Suppressor macrophage treated with lipopolysaccharide for 4 hours (primary cell): Measurements from ENCODE around the gene BMP6.

Source experiments
- DNase-seq: peaks from one replicate; pipeline ENCODE4 v3.0.0-alpha.2; 2020

BMP6 gene

GRCh38 chr6:7747901-7748504 lies 22.1 kb downstream of the BMP6 start:
- DNase-seq: no peak

DNA sequence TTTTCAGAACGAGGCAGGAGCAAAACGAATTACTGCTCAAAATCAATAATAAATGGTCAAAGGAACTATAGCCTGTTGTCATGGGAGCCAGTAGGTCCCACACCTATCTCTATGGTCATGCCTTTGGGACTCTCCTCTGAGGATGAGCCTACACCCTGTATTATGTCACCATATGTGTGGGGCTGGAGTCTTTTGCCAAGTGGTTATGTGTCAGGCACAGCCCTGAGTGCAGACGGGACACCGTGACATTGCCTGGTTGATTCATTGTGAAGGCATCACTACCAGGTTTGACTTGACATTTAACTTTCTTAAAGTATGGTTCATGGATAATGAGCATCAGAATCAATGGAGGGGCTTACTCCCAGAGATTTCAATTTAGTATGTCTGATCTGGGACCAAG lies 23.6 kb downstream of the BMP6 start:
- DNase-seq: peak; percentile 8

GRCh38 chr6:7750197-7750596 lies 24.3 kb downstream of the BMP6 start:
- peak; percentile 30 for DNase-seq

GRCh38 chr6:7758456-7758855 lies 32.6 kb downstream of the BMP6 start:
- no peak for DNase-seq

DNA sequence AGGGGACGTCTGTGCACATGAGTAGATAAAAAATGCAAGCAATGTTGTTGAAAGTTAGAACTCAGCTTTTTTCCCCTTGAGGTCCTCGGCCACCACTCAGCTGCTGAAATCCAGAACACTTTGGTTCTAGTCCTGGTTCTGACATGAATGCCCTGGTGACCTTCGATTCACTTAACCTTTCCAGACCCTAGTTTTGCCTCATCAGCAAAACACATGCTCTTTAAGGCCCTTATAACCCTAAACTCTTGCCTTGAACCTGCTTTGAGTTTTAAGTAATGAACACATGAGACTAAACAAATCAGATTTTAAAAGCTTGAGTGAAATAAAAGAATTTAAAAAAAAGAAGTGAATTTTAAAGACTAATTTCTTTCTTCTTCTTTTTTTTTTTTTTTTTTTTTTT lies 33.4 kb downstream of the BMP6 start:
- DNase-seq: no peak

DNA sequence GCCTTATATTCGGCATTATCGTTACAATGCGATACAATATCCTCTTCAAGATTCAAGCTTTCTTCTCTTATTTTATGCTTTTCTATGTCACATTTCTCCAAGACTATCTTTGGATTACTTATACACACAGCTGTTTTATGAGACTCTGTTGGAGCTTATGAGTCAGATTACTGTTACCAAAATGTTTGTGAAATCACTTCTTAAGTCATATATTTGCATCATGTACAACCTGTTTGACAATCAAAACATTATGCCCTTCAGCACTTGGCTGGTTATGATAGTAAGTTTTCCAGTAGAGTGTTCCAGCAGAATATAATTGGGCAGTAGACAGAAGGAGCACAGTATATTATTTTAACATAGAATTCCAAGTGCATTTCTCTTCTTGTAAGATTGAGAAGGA lies 35.2 kb downstream of the BMP6 start:
- no peak for DNase-seq

GRCh38 chr6:7762760-7763159 lies 36.9 kb downstream of the BMP6 start:
- DNase-seq: no peak

DNA sequence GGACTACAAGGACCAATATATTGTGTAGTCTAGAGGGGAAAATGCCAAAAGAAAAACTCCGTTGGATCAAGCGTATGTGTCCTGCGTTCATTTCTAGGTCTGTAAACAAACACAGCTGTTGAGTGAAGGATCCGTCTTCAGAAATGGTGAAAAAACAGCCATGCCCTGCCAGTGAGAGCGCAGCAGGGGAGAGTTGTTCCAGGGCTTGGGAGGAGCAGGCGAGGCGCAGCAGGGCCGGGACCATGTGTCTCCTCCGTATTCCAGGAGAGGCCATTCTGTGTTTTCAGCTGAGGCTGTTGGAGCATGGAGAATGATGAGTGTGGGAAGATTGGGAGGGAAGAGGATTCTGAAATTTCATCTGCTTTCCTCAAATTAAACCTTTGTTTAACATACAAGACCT lies 38.0 kb downstream of the BMP6 start:
- DNase-seq: no peak

DNA sequence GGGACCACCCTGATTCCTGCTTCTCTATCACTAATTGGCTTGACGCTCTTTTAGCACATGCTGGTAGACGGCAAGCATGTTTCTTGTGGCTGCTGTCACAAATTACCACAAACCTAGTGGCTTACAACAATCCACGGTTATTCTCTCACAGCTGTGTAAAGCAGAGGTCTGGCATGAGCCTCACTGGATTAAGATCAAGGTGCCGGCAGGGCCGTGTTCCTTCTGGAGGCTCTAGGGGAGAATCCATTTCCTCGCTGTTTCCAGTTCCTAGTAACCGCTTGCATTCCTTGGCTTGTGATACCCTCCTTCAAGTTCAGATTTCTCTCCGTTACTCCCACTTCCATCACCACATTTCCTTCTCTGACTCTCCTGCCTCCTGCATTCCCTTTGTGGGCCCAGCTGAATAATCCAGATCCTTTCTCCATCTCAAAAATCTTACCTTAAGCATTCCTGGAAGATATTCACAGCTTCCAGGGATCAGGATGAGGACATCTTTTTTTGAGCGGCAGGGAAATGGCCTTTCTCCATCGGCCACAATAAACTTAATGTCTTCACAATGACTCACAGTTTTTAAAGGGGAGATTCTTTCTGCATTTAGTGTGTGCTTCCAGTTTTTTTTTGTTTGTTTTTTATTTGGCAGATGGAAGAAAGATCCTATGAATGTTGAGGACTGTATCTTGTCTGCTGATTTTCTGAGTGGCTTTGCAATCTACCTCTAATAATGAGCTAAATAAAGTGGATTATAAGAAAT lies 39.9 kb downstream of the BMP6 start:
- no peak for DNase-seq

DNA sequence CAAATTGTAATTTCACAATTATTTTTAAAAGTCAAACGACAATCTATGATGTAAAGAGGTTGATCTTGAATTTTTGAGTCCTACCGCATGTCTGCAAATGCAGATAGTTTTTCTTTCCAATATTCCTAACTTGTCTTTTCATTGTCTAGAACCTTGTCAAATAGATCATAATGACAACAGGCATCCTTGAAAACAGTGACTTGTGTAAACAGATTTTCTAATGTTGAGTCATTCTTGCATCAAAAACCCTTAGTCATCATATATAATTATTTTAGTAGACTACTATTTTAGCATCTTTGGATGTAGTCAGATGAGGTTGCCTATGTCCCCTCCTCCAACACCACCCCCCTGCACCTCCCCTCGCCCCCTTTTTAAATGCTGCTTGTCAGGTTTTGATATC lies 43.8 kb downstream of the BMP6 start:
- no peak for DNase-seq

GRCh38 chr6:7770111-7770510 lies 44.2 kb downstream of the BMP6 start:
- no peak for DNase-seq

- DNase-seq: no peak
Observed at GRCh38 chr6:7770601-7771000, 44.7 kb downstream of the BMP6 start.

DNA sequence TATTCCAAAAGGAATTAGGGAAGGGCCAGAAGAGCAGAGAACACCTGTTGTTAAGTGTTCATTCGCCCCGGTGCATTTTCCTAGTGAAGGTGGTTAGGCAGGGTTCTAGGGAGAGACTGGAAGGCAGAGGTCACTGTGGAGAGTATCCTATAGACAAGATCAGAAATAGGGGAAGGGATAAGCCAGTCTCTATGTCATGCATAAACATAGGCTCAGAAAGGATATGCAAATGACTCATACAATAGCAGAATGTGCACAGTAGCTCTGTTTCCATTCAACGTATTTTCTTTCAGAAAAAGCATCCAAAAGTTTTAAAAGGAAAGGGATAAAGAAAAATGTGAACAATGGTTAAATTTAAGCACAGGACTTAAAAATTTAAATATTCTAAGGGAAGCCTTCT lies 47.4 kb downstream of the BMP6 start:
- no peak for DNase-seq

GRCh38 chr6:7773914-7774313 lies 48.0 kb downstream of the BMP6 start:
- no peak for DNase-seq

- DNase-seq: no peak
Observed at GRCh38 chr6:7776509-7776908, 50.6 kb downstream of the BMP6 start.

GRCh38 chr6:7777074-7777473 lies 51.2 kb downstream of the BMP6 start:
- DNase-seq: no peak

GRCh38 chr6:7781240-7781639 lies 55.3 kb downstream of the BMP6 start:
- no peak for DNase-seq

- DNase-seq: no peak
Observed at GRCh38 chr6:7784248-7784647, 58.3 kb downstream of the BMP6 start.

DNA sequence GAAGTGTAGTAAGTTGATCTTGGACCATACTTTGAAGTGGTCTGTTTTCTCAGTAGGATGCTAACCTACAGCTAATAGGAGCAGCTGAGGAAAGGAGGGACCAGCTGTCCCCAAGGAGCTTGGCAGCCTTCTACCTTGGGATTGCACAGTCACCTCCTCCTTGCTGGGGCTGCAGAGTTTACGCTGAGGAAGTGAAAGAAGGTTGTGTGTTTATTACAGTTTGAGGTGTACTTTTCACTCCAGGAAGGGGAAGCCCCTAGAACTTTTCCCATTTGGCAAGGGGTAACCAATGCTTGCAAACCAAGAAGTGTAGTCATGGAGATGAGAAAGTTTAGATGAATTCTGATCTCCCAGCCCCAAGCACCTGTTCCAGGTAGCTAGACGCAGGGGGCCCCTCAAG lies 58.8 kb downstream of the BMP6 start:
- no peak for DNase-seq

DNA sequence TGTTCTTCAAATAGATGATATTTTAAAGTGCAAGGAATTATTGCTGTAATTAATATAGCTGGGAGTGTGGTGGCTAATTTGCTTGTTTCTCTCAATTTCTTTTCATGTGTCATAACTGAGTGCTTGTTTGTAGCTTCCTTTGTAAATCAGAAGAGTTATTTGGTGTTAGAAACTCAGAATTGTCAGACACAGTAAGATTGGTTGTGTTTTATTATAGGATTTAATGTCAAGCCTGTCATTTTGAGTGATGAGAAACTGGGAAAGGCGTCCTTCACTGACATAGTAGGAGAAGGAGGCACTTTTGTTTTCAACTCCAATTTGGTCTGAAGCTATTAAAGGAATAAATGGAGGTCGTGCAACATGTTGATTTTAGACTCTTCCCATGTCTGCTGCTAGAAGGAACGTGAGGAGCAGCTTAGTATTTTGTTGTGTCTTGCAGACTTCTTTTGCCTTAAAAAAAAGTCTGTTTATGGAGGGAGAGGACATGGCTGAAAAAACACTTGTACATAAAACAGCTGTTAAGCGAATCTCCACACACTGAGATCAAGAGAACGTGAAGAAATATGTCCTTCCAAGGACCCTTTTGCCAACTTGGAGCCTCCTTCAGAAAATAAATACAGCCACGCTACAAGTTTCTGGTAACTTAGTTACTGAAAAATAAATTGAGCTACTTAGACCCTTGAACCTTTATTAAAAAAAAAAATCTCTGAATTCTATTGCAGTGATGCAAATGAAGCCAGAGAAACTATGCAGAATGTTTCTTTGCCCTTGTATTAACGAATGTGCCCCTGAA lies 59.5 kb downstream of the BMP6 start:
- no peak for DNase-seq

GRCh38 chr6:7786214-7786661 lies 60.3 kb downstream of the BMP6 start:
- DNase-seq: no peak

DNA sequence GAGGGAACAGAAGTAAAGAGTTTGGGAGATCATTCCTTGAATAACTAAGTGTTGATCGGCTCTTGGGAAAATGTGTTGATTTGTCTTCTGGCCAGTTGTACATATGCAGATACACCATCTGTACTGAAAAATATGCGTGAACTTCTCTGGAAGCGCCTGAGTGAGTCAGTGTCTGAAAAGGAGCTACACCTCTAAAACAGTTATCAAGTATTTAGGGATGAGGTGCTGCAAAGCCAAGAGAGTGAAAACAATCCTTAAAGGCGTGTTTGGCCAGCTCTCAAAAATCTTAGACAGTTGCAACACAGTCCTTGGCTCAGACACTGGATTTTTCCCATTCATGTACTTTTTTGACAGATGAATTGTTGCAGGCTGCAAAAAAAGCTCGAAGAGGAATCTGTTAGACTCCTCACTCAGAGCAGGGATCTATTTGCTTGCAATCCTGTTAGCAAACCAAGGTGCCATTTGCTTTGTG lies 61.3 kb downstream of the BMP6 start:
- DNase-seq: no peak

- DNase-seq: no peak
Observed at GRCh38 chr6:7787731-7788130, 61.8 kb downstream of the BMP6 start.

DNA sequence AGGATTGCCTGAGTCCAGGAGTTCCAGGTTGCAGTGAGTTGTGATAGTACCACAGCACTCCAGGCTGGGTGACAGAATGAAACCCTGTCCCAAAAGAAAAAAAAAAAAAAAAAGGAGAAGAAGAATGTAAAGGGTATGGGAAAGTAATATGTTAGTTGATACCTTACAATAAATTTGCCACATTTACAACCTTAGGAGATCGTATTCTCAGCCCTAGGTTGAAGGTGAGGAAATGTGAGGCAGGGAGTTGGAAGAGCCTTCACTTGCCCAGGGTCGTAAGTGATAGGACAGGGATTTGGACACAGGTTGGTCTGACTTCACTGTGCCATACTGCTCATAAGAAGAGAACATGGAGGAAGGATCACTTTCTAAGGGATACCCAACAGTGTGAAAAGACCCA lies 68.6 kb downstream of the BMP6 start:
- no peak for DNase-seq
